Left ventricle myocardium inferior (tissue), 1 donor: ENCODE results near the gene DDX24. TPM values are rescaled to one million over a fixed set of nuclear protein-coding genes. Genes with fewer than 3 reads are reported as not detected.
"Not testable (repeated sequence)": the region's sequence is repeated elsewhere in the genome, so short reads cannot be mapped to it uniquely, and the experiment has no call there.

Experiments used
- DNase-seq: peaks from one replicate; pipeline ENCODE4 v3.0.0-alpha.2; 2020
- H3K27ac ChIP-seq: fragments of 200-600 bp; replicated peaks from 2 replicates; pipeline ENCODE4 v1.8.0; 2021
- H3K27me3 ChIP-seq: fragments of 200-600 bp; 2 replicates; pipeline ENCODE4 v1.8.0; 2021; ENCODE audit warnings: low read depth
- H3K36me3 ChIP-seq: fragments of 200-600 bp; 2 replicates; pipeline ENCODE4 v1.8.0; 2021
- H3K4me1 ChIP-seq: fragments of 200-600 bp; 2 replicates; pipeline ENCODE4 v1.8.0; 2021
- H3K4me3 ChIP-seq: fragments of 200-600 bp; 2 replicates; pipeline ENCODE4 v1.8.0; 2021; ENCODE audit warnings: mild to moderate bottlenecking, moderate library complexity
- H3K9me3 ChIP-seq: fragments of 200-600 bp; replicated peaks from 2 replicates; pipeline ENCODE4 v1.8.0; 2021
- intact Hi-C: fragments of 100-400 bp; cut with micrococcal nuclease; formaldehyde crosslinking; loops from one replicate; pipeline ENCODE4 v1.11.0; 2022
- total RNA-seq: library from RNA; stranded (reverse); fragmentation: NEBNext Ultra II Directional; extraction: Animal tissue kit (Norgen Biotek cat#: 25700); gene quantifications from one replicate; pipeline ENCODE4 v1.2.1, GENCODE V29; 2021
- TF ChIP-seq, protein P1 (sequence below): fragments of 200-600 bp; IDR thresholded peaks from 2 replicates; pipeline ENCODE4 v1.8.0; 2021; ENCODE audit warnings: antibody characterized with exemption, mild to moderate bottlenecking, borderline replicate concordance
- donor health status: DM: no; HTN: yes; CAD: no; lungs with severe emphysema.

Gene DDX24
- total RNA-seq, 1 donor from 2014 or later = 208 TPM

DNA sequence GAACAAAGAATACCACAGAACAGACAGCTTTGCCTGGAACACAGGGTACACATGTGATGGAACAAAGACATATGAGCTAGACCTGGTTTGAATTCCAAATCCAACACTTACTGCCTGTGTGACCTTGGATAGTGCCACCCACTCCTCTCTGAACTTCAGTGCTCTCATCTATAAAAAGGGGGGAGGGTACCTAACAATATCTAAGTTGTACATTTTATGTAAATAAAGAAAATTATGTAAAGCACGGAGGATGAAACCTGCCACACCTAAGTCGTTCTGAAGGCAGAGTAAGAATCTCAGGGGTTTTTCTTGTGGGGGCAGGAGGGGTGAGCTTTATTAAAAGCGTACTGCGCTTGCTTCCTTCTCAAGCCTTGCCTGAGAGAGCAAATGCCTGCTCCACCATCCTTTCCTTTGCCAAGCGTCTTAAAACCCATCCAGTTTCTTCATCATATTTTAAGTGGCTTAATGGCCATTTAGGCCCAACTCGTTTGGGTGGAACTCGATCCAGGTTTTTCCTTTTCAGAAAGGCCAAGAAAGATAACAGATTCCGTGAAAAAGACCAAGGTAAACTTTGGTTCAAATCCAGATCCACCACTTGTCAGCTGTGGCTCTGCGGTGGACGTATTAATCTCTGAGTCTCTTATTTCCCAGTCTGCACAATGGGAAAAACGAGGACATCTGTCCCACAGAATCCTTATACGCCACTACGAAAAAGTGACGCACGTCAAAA, 946 bp downstream of the DDX24 start:
- Histone ChIP-seq H3K27me3 (no peaks in the 10 kb centered on the region), H3K9me3 (peaks cover 10% of the 10 kb centered on the region), H3K36me3 (peaks cover 37% of the 10 kb centered on the region), H3K27ac (peak overlapping the region; percentile 93), H3K4me3 (peak overlapping the region; percentile 95), H3K4me1 (peaks cover 69% of the 10 kb centered on the region)
- TF ChIP-seq, protein P1, sequence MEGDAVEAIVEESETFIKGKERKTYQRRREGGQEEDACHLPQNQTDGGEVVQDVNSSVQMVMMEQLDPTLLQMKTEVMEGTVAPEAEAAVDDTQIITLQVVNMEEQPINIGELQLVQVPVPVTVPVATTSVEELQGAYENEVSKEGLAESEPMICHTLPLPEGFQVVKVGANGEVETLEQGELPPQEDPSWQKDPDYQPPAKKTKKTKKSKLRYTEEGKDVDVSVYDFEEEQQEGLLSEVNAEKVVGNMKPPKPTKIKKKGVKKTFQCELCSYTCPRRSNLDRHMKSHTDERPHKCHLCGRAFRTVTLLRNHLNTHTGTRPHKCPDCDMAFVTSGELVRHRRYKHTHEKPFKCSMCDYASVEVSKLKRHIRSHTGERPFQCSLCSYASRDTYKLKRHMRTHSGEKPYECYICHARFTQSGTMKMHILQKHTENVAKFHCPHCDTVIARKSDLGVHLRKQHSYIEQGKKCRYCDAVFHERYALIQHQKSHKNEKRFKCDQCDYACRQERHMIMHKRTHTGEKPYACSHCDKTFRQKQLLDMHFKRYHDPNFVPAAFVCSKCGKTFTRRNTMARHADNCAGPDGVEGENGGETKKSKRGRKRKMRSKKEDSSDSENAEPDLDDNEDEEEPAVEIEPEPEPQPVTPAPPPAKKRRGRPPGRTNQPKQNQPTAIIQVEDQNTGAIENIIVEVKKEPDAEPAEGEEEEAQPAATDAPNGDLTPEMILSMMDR = no peak
- no peak for DNase-seq
- intact Hi-C loops = no loop called here

GRCh38 chr14:94077823-94078222, 3.2 kb downstream of the DDX24 start:
- H3K9me3 ChIP-seq = peaks cover 19% of the 10 kb centered on the region
- no peak overlapping the region for H3K27ac ChIP-seq
- intact Hi-C loops = no loop called here
- TF ChIP-seq, protein P1 = no peak
- peaks cover 44% of the 10 kb centered on the region for H3K36me3 ChIP-seq
- DNase-seq = no peak
- H3K4me3 ChIP-seq = peak overlapping the region; percentile 95
- no peaks in the 10 kb centered on the region for H3K27me3 ChIP-seq
- H3K4me1 ChIP-seq = peaks cover 73% of the 10 kb centered on the region

GRCh38 chr14:94077111-94077821, 3.7 kb downstream of the DDX24 start:
- DNase-seq = no peak
- Histone ChIP-seq H3K27me3 (no peaks in the 10 kb centered on the region), H3K9me3 (peaks cover 19% of the 10 kb centered on the region), H3K4me3 (peak overlapping the region; percentile 95), H3K27ac (no peak overlapping the region), H3K36me3 (peaks cover 47% of the 10 kb centered on the region), H3K4me1 (peaks cover 78% of the 10 kb centered on the region)
- intact Hi-C loops = no loop called here
- TF ChIP-seq, protein P1 = no peak

GRCh38 chr14:94075008-94075407, 6.0 kb downstream of the DDX24 start:
- no peak overlapping the region for H3K27ac ChIP-seq
- peaks cover 20% of the 10 kb centered on the region for H3K9me3 ChIP-seq
- H3K4me3 ChIP-seq = no peak overlapping the region
- peaks cover 47% of the 10 kb centered on the region for H3K36me3 ChIP-seq
- TF ChIP-seq, protein P1 = no peak
- no peaks in the 10 kb centered on the region for H3K27me3 ChIP-seq
- DNase-seq = no peak
- intact Hi-C loops = no loop called here
- peaks cover 61% of the 10 kb centered on the region for H3K4me1 ChIP-seq

GRCh38 chr14:94074534-94074933, 6.5 kb downstream of the DDX24 start:
- H3K27me3 ChIP-seq = no peaks in the 10 kb centered on the region
- peaks cover 56% of the 10 kb centered on the region for H3K4me1 ChIP-seq
- DNase-seq = no peak
- H3K36me3 ChIP-seq = peaks cover 47% of the 10 kb centered on the region
- no peak overlapping the region for H3K27ac ChIP-seq
- TF ChIP-seq, protein P1 = no peak
- peaks cover 25% of the 10 kb centered on the region for H3K9me3 ChIP-seq
- intact Hi-C loops = no loop called here
- no peak overlapping the region for H3K4me3 ChIP-seq

DNA sequence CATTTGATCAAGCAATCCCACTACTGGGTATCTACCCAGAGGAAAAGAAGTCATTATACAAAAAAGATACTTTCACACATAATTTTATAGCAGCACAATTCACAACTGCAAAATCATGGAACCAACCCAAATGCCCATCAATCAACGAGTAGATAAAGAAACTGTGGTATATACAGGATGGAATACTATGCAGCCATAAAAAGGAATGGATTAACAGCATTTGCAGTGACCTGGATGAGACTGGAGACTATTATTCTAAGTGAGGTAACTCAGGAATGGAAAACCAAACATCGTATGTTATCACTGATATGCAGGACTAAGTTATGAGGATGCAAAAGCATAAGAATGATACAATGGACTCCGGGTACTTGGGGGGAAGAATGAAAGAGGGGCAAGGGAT, 8.9 kb downstream of the DDX24 start:
- Histone ChIP-seq H3K36me3 (peaks cover 27% of the 10 kb centered on the region), H3K4me1 (peaks cover 37% of the 10 kb centered on the region), H3K9me3 (peaks cover 36% of the 10 kb centered on the region)
- intact Hi-C loops, H3K4me3 ChIP-seq, DNase-seq, H3K27me3 ChIP-seq, H3K27ac ChIP-seq: not testable (repeated sequence)
